Activated T-helper 2 cell treated with anti-CD3 and anti-CD28 coated beads, Interferon-gamma antibody, Interleukin-2, Interleukin-4, amounts not matched to agents 10 μg/mL and 5 μg/mL and 100 μg/mL, durations not matched to agents 14 hours and 24 hours and 36 hours (primary cell): ENCODE results near the gene MAST4. TPM values are rescaled to one million over a fixed set of nuclear protein-coding genes. Genes with fewer than 3 reads are reported as not detected.

ENCODE experiments used
- DNase-seq: peaks from one replicate; pipeline ENCODE4 v3.0.0; 2021; ENCODE audit warnings: low spot score
- H3K27ac Mint-ChIP-seq: one replicate; pipeline ENCODE4 v1.8.0; 2021; ENCODE audit warnings: mixed read lengths
- H3K27me3 Mint-ChIP-seq: one replicate; pipeline ENCODE4 v1.8.0; 2021; ENCODE audit warnings: low read depth, mixed read lengths
- H3K36me3 Mint-ChIP-seq: one replicate; pipeline ENCODE4 v1.8.0; 2021; ENCODE audit warnings: low read depth, mixed read lengths
- H3K4me1 Mint-ChIP-seq: one replicate; pipeline ENCODE4 v1.8.0; 2021; ENCODE audit warnings: low read depth, mixed read lengths
- H3K4me3 Mint-ChIP-seq: one replicate; pipeline ENCODE4 v1.8.0; 2021; ENCODE audit warnings: low read depth, mild to moderate bottlenecking, moderate library complexity, mixed read lengths
- H3K9me3 Mint-ChIP-seq: one replicate; pipeline ENCODE4 v1.8.0; 2021; ENCODE audit warnings: mixed read lengths
- intact Hi-C: fragments of 100-400 bp; cut with micrococcal nuclease; formaldehyde crosslinking; loops from one replicate; pipeline ENCODE4 v1.15.1; 2023
- total RNA-seq: library from RNA; stranded (reverse); gene quantifications from 2 replicates; pipeline ENCODE4 v1.2.3, GENCODE V29; 2022

MAST4 gene
- total RNA-seq, 1 donor from 2014 or later: 6.1 TPM

- Mint-ChIP-seq H3K4me1 (peaks cover 6% of the 10 kb centered on the region), H3K4me3 (no peak overlapping the region), H3K27ac (no peak overlapping the region), H3K27me3 (no peaks in the 10 kb centered on the region), H3K9me3 (no peaks in the 10 kb centered on the region), H3K36me3 (no peaks in the 10 kb centered on the region)
- intact Hi-C loops: no loop called here
- no peak for DNase-seq
Observed at GRCh38 chr5:67051164-67051563, 455.0 kb downstream of the MAST4 start.

- no peaks in the 10 kb centered on the region for H3K9me3 Mint-ChIP-seq
- no peak for DNase-seq
- no peak overlapping the region for H3K27ac Mint-ChIP-seq
- H3K36me3 Mint-ChIP-seq: no peaks in the 10 kb centered on the region
- peaks cover 6% of the 10 kb centered on the region for H3K4me1 Mint-ChIP-seq
- intact Hi-C loops: no loop called here
- no peaks in the 10 kb centered on the region for H3K27me3 Mint-ChIP-seq
- no peak overlapping the region for H3K4me3 Mint-ChIP-seq
Observed at GRCh38 chr5:67052034-67052433, 455.8 kb downstream of the MAST4 start.

- Mint-ChIP-seq H3K4me3 (no peak overlapping the region), H3K9me3 (no peaks in the 10 kb centered on the region), H3K27me3 (no peaks in the 10 kb centered on the region), H3K4me1 (peaks cover 6% of the 10 kb centered on the region), H3K36me3 (no peaks in the 10 kb centered on the region), H3K27ac (no peak overlapping the region)
- no peak for DNase-seq
- intact Hi-C loops: no loop called here
Observed at GRCh38 chr5:67053229-67053628, 457.0 kb downstream of the MAST4 start.

- peaks cover 5% of the 10 kb centered on the region for H3K4me1 Mint-ChIP-seq
- no peak overlapping the region for H3K4me3 Mint-ChIP-seq
- no peak for DNase-seq
- intact Hi-C loops: no loop called here
- peaks cover 3% of the 10 kb centered on the region for H3K27me3 Mint-ChIP-seq
- H3K27ac Mint-ChIP-seq: no peak overlapping the region
- H3K9me3 Mint-ChIP-seq: no peaks in the 10 kb centered on the region
- H3K36me3 Mint-ChIP-seq: no peaks in the 10 kb centered on the region
Observed at GRCh38 chr5:67058998-67059743, 463.0 kb downstream of the MAST4 start.

- no peak for DNase-seq
- Mint-ChIP-seq H3K27me3 (peaks cover 3% of the 10 kb centered on the region), H3K4me1 (peaks cover 5% of the 10 kb centered on the region)
Observed at GRCh38 chr5:67059744-67060490, 463.7 kb downstream of the MAST4 start.

GRCh38 chr5:67061511-67061910 is 465.3 kb downstream of the MAST4 start:
- Mint-ChIP-seq H3K4me1 (peaks cover 14% of the 10 kb centered on the region), H3K9me3 (no peaks in the 10 kb centered on the region), H3K4me3 (no peak overlapping the region), H3K27ac (no peak overlapping the region), H3K27me3 (peaks cover 3% of the 10 kb centered on the region), H3K36me3 (no peaks in the 10 kb centered on the region)
- DNase-seq: no peak
- intact Hi-C loops: no loop called here

More at GRCh38 chr5:67059744-67060490, 463.7 kb downstream of the MAST4 start:
- no peaks in the 10 kb centered on the region for H3K36me3 Mint-ChIP-seq
- H3K27ac Mint-ChIP-seq: no peak overlapping the region
- intact Hi-C loops: no loop called here
- H3K4me3 Mint-ChIP-seq: no peak overlapping the region
- H3K9me3 Mint-ChIP-seq: no peaks in the 10 kb centered on the region

- Mint-ChIP-seq H3K9me3 (no peaks in the 10 kb centered on the region), H3K27ac (no peak overlapping the region), H3K4me3 (no peak overlapping the region), H3K36me3 (no peaks in the 10 kb centered on the region), H3K27me3 (peaks cover 5% of the 10 kb centered on the region), H3K4me1 (peaks cover 18% of the 10 kb centered on the region)
- intact Hi-C loops: no loop called here
- DNase-seq: no peak
Observed at GRCh38 chr5:67063055-67063454, 466.9 kb downstream of the MAST4 start.

GRCh38 chr5:67063791-67064190 is 467.6 kb downstream of the MAST4 start:
- Mint-ChIP-seq H3K4me3 (no peak overlapping the region), H3K36me3 (no peaks in the 10 kb centered on the region), H3K27me3 (peaks cover 5% of the 10 kb centered on the region), H3K4me1 (peaks cover 18% of the 10 kb centered on the region), H3K27ac (no peak overlapping the region), H3K9me3 (no peaks in the 10 kb centered on the region)
- intact Hi-C loops: no loop called here
- DNase-seq: no peak

- intact Hi-C loops: no loop called here
- no peak overlapping the region for H3K4me3 Mint-ChIP-seq
- no peak for DNase-seq
Observed at GRCh38 chr5:67065237-67065636, 469.0 kb downstream of the MAST4 start.

GRCh38 chr5:67065696-67066095 is 469.5 kb downstream of the MAST4 start:
- intact Hi-C loops: no loop called here

More at GRCh38 chr5:67065237-67065636, 469.0 kb downstream of the MAST4 start:
- H3K27ac Mint-ChIP-seq: peak overlapping the region; percentile 47
- H3K36me3 Mint-ChIP-seq: no peaks in the 10 kb centered on the region
- H3K9me3 Mint-ChIP-seq: no peaks in the 10 kb centered on the region
- H3K4me1 Mint-ChIP-seq: peaks cover 19% of the 10 kb centered on the region
- peaks cover 5% of the 10 kb centered on the region for H3K27me3 Mint-ChIP-seq

GRCh38 chr5:67066815-67067214 is 470.6 kb downstream of the MAST4 start:
- Mint-ChIP-seq H3K9me3 (no peaks in the 10 kb centered on the region), H3K4me3 (no peak overlapping the region), H3K27me3 (peaks cover 2% of the 10 kb centered on the region), H3K27ac (no peak overlapping the region), H3K4me1 (peaks cover 21% of the 10 kb centered on the region), H3K36me3 (no peaks in the 10 kb centered on the region)
- DNase-seq: no peak
- intact Hi-C loops: no loop called here

More at GRCh38 chr5:67065696-67066095, 469.5 kb downstream of the MAST4 start:
- Mint-ChIP-seq H3K4me1 (peaks cover 21% of the 10 kb centered on the region), H3K27me3 (peaks cover 5% of the 10 kb centered on the region), H3K4me3 (no peak overlapping the region), H3K9me3 (no peaks in the 10 kb centered on the region), H3K36me3 (no peaks in the 10 kb centered on the region), H3K27ac (no peak overlapping the region)
- DNase-seq: no peak

- intact Hi-C loops: no loop called here
- no peaks in the 10 kb centered on the region for H3K27me3 Mint-ChIP-seq
- no peak overlapping the region for H3K4me3 Mint-ChIP-seq
- no peak overlapping the region for H3K27ac Mint-ChIP-seq
- no peaks in the 10 kb centered on the region for H3K9me3 Mint-ChIP-seq
- no peak for DNase-seq
- H3K36me3 Mint-ChIP-seq: no peaks in the 10 kb centered on the region
- H3K4me1 Mint-ChIP-seq: peaks cover 5% of the 10 kb centered on the region
Observed at GRCh38 chr5:67073045-67073680, 477.0 kb downstream of the MAST4 start.

- H3K27ac Mint-ChIP-seq: no peak overlapping the region
- no peak overlapping the region for H3K4me3 Mint-ChIP-seq
- H3K36me3 Mint-ChIP-seq: no peaks in the 10 kb centered on the region
- no peaks in the 10 kb centered on the region for H3K27me3 Mint-ChIP-seq
- H3K4me1 Mint-ChIP-seq: peaks cover 2% of the 10 kb centered on the region
- DNase-seq: no peak
- no peaks in the 10 kb centered on the region for H3K9me3 Mint-ChIP-seq
- intact Hi-C loops: no loop called here
Observed at GRCh38 chr5:67077296-67077695, 481.1 kb downstream of the MAST4 start.
